NCI-H2196 treated with DMSO at 0.1 percent for 48 hours (cell line): ENCODE measurements around the gene TOR1AIP1.
"Not testable (repeated sequence)": the region's sequence is repeated elsewhere in the genome, so short reads cannot be mapped to it uniquely, and the experiment has no call there.

Experiments used
- DNase-seq: peaks from one replicate; lab custom pipeline; 2025; ENCODE audit not compliant: unreplicated experiment; lab: John Stamatoyannopoulos, UW

TOR1AIP1 gene

DNA sequence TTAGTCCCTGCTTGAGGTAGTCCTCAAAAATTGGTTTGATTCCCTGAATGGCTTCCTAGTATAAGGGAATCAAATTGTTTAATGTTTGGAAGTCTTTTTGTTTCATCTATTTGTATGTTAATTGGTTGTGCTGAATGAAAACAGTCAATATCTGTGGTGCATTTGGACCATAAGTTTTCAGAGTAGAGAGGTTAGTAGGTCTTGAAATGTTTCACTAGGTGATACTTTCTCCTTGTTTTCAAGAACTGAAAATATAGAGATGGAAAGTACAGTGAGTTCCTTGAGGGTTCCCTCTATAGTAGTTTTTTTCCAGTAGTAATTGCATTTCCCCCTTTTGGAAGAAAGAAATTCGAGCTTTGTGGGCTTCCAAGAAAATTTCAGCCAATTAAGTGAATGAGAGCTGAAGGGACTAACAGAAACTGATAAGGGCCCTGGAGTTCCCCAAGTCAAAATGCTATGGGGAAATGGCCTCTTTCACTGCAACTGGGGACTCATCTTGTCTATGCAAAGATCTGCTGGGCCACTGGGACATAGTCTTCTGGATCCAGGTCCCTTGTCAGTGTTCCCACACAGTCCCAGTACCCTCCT is 53.9 kb downstream of the TOR1AIP1 start:
- DNase-seq: no peak

DNA sequence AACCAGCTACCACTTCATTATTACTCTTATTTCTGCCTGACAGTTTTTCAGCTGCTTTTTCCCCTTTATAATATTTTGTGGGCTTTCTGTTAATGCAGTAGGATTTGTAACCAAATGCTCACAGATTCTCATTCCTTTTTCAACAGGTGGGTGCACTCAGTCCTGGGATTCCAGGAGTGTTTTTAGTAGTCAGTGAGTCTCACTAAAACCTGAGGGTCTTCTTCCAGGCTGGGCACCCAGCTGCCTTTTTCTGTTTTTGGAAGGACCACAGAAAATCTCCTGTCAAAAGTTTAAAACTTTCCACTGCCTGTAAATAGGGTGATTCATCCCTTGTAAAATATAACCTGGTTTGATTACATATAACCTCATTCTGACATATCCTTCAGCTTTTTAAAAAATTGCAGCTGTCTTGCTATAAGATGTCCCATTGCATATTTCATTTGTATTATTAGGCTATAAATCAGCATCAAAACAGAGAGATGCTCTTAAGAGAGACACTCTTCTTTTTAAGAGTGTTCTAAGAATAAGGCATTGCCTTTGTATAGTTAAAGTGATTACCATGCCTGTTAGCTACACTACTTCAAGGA is 55.7 kb downstream of the TOR1AIP1 start:
- DNase-seq: no peak

DNA sequence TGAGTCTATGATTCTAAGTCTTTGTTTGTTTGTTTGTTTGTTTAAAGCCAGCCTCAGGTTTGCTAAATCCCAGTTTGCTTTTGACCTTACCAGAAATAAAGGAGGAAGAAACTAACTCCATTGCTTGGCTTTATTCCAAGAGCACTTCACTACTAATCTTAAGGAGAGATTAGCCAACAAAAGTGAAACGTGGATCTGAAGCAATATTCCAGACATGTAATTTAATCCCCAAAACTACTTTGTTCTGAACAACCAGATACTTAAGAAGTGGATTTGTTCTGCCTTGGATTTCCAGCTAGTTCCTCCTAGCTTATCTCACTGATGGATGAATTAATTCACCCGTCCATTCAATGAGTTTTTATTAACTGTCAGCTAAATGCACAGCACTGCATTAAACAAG is 56.7 kb downstream of the TOR1AIP1 start:
- no peak for DNase-seq

DNA sequence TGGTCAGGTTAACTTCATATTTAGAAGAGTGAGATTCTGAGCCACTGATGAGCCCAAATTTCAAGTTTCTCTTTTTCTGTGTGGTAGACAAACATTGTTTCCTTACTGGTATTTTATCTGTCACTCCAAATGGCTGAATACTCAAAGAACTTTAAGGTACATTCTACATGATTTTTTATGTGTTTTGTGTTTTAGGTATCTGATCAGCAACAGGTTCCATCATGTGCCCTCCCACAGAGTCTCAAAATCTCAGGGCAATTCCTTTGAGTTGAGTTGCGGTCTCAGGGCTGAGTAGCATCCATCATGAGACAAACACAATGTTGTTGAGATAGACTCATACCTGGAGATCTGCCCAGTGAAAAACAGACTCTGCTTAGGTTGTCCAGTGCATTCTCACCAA is 57.9 kb downstream of the TOR1AIP1 start:
- DNase-seq: no peak

DNA sequence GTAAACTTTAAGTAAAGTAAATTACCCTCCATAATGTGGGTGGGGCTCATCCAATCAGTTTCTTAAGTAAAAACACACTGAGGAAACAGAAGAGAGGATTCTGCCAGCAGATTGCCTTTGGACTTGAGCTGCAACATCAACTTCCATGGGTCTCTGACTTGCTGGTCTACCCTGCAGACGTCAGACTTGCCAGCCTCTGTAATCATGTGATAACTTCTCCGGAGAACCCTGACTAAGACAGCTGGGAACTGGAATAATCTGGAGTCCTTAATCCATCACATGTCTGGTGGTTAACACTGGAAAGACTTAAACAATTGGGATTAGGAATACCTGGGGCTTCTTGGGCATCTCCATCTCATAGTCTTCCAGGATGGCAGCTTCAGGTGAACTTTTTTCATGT is 59.4 kb downstream of the TOR1AIP1 start:
- DNase-seq: no peak

DNA sequence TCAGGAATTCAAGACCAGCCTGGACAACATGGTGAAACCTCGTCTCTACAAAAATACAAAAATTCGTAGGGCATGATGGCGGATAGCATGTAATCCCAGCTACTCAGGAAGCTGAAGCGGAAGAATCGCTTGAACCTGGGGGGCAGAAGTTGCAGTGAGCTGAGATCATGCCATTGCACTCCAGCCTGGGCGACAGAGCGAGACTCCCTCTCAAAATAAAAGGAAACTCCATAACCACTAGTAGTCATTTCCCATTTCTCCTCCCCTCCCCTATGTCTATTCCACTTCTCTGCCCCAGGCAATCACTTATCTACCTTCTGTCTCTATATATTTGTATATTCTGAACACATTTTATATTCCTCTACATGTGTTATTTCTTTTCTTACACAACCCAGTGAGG is 68.6 kb downstream of the TOR1AIP1 start:
- DNase-seq: no peak

DNA sequence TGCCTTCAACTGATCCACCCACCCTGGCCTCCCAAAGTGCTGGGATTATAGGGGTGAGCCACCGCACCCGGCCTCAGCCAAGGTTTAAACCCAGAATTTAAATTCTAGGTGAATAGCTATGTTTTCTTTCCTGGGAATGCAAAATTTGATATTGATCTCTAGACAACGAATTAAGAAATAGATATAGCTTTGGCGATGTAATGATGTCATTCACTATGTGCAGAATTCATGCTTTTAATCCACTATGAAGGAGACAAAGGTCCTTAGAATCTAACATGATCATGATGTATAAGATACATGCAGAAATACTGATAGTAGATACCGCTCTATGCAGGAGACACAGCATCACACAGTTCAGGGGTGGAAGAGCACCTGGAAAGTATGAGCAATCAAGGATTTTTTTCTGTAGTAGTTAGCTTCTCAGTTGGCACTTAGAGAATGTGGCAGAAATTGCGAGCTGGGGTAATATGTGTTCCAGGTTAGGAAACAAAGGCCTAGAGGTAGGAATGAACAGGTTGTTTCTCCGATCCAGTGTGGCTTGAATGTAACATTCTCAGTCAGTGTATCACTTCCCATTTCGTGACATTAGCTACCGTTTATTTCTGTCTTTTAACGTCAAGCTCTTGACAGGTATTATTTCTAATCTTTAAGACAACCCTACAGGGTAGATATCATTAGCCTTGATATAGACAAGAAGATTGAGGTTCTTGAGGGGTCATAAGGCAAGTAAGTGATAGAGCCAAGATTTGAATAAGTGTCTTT is 69.5 kb downstream of the TOR1AIP1 start:
- DNase-seq: no peak

DNA sequence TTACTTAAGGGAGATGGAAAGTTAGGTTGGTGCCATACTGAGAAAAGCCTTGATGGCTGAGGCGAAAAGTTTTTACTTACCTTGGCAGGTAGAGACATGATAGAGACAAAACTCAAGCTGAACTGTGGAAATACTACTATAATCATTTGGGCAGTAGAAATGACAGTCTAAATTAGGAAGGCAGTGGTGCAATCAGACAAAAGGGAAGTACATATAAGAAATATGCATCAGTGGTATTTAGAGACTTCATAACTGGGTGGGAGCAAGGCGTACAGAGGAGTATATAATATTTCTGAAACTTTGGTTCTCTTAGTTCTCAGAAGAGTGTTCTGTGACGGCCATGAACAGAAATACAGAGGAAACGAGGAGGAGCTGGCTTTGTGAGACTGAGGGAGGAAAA is 70.1 kb downstream of the TOR1AIP1 start:
- DNase-seq: no peak

DNA sequence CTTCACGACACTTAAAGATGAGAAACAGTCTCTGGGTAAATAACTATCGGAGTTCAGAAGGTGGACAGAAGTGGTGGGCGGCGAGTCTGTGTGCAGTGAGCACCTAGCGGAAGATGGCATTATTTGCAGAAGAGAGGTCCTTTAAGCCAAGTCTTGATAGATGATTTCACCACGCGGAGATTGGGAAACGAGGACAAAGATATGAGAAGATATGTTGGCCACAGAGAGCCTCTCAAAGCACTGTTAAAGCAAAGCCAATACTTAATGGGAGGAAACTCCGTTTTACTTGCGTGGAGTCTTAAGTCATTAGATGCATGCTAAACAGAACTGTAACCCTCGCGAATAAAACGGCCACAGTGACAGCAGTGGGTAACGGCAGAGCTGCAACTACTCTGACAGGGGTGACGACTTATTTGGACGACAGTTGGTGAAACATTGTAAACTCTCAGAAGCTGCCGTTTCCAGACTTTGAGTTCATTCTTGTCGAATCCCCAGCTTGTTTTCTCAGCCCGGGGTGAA is 71.9 kb downstream of the TOR1AIP1 start:
- no peak for DNase-seq

DNA sequence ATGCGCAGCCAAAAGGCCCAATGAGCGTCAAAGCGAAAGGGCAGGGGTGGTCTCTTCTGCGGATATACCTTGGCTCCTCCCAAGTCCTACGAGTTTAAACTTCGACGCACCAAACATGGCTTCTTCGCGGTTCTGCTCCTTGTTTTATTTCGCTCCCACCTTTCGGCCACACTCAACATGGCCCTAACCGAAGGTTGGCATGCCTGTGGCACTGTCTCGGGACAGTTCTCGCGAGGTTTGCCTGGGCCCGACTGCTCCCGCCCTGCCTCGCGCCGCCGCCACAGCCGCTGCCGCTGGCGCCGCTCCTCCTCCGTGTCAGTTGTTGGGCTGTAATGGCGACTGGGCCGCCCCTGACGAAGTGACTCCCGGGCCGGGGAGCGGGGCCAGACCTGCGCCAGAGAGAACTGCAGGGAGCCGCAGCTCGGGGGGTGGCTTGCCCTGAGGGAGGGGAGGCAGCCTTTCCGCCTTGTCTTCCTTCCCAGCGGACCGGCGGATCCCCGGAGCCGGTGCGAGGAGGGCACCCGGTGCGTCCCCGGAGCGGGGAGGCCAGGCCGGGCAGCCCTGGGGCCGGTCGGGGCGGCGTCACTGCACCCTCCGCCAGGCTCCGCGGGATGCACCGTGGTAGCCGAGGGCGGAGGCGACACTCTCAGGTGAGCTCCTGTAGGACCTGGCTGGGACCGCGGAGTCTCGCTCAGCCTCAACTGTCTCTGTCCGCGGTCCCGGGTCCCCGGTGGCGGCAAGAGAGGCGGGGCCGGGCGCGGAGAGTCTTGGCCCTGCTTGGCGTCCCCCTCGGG is 72.6 kb downstream of the TOR1AIP1 start, which contains the start of gene CEP350:
Gene CEP350, plus strand, starts transcription at position 318 of the 794 bp plus-strand sequence. CDS start 31,372 bp downstream, outside the sequence.
- peak; percentile 96 for DNase-seq

DNA sequence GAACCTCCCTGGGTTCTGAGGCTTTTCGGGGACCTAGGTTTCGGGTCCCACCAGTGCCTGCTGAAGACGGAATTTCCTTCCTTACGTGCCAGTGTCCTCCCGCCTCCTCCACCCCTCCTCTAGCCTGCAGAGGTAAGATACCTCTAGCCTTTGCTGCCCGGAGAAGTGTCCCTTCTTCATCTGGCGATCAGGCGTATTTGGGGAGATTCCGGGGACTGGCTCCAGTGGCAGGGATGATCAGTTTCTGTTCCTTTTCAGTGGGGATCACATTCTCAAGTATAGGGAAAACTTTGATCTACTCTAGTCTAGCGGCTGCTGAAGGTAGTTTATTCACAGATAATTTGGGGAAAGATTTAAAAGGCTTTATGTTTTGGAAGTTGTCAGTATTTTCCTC is 73.2 kb downstream of the TOR1AIP1 start:
- no peak for DNase-seq

DNA sequence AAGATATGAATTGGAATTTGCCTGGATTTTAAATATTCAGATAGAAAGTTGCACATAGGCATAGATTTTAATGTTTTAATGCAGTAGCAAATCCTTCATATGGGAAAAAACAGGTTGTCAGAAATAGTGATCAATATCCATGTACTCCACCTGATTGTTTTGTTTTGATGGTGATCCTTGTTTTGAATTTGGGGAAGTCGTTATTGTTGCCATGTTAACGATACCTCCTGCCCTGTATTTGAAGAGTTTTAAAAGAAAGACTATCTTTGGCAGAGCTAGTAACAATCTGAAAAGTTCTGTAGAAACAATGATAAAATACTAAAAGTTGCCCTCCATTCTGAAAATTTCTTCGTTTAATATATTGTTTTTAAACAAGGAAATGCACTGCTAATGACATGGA is 73.6 kb downstream of the TOR1AIP1 start:
- DNase-seq: no peak

DNA sequence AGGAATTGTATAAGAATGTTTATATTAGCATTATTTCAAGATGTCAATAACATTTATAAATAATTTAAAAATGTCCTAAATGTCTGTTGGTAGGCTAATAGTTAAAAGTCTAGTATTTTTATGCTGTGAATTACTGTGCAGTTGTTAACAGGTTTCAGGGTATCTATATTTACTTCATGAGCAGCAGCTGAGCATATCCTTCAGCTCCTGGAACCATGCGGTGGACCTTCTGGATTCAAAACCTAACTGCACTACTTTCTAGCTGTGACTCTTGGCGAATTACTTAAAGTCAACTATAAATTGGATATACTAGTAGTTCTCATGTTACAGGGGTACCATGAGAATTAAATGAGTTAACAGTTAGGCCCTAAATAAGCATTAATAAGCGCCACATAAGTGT is 76.3 kb downstream of the TOR1AIP1 start:
- DNase-seq: no peak

DNA sequence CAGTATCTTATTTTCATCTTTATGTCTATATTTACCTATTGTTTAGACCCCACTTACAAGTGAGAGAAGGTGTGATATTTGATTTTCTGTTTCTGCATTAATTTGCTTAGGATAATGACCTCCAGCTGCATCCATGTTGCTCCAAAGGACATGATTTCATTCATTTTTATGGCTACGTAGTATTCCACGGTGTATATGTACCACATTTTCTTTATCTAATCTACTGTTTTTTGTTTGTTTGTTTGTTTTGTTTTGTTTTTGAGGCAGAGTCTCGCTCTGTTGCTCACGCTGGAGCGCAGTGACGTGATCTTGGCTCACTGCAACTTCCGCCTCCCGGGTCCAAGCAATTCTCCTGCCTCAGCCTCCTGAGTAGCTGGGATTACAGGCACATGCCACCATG is 80.1 kb downstream of the TOR1AIP1 start:
- DNase-seq: not testable (repeated sequence)

DNA sequence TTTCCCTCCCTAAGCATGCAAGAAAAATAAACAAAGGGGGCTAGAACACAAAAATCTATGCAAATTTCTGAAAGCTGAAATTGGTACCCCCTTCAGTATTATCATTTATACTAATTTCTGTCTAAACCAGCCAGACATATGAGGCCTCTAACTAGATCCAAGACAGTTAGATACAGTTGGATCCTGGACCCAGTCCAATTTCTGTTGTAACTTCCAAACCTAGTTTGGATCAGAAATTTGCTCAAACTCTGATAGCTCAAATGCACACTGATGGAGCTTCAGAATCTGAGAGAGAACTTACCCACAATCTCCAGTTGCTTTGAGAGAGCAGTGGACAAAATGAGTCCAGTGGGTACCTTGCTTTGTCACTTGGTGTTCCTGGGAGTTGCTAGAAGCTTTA is 84.5 kb downstream of the TOR1AIP1 start:
- no peak for DNase-seq

DNA sequence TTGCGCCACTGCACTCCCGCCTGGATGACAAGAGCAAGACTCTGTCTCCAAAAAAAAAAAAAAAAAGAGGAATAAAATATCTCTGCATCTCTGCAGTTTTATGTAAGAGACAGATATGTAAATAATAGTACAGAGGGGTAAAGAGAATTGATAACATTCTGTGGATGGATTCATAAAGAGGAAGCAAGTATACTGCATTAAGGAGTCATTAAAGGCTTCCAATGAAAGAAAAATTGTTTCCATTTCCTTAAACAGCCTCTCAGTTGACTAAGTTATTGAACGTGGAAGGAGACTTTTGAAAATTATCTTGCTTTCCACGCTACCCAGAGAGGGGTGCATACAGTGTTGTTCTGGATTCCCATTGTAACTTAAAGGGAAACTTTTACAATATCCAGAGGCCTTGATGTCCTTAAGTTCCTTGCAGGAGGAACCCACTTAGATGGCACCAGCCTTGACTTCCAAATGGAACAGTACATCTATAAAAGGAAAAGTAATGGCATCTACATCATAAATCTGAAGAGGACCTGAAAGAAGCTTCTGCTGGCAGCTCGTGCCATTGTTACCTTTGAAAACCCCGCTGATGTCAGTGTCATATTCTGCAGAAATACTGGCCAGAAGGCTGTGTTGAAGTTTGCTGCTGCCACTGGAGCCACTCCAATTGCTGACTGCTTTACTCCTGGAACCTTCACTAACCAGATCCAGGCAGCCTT is 86.4 kb downstream of the TOR1AIP1 start:
- no peak for DNase-seq

DNA sequence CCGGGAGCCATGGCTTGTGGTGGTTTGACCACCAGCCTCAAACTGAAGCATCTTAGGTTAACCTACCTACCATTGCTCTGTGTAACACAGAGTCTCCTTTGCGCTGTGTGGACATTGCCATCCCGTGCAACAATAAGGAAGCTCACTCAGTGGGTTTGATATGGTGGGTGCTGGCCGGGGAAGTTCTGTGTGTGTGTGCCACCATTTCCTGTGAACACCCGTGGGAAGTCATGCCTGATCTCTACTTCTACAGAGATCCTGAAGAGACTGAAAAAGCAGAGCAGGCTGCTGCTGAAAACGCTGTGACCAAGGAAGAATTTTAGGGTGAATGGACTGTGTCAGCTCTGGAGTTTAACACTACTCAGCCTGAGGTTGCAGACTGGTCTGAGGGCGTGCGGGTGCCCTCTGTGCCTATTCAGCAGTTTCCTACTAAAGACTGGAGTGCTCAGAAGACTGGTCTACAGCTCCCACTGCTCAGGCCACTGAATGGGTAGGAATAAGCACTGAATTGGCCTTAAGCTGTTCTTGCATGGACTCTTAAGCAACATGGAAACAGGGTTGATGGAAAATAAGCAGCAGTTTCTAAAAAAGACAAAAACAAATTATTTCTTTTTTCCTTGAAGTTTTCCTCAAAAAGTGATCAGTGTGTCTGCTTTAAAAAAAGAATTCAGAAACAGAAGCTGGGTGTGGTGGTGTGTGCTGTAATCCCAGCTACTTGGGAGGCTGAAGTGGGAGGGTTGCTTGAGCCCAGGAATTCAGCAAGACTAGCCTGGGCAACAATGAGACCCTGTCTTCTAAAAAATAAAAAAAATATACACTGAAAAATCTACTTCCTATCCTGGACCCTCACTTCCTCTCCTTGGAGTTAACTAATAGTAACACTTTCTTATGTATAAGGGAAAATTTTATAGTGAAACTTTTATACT is 87.2 kb downstream of the TOR1AIP1 start:
- no peak for DNase-seq
